Measurements from ENCODE around the gene PNLIPRP2.

The PNLIPRP2 gene

DNA sequence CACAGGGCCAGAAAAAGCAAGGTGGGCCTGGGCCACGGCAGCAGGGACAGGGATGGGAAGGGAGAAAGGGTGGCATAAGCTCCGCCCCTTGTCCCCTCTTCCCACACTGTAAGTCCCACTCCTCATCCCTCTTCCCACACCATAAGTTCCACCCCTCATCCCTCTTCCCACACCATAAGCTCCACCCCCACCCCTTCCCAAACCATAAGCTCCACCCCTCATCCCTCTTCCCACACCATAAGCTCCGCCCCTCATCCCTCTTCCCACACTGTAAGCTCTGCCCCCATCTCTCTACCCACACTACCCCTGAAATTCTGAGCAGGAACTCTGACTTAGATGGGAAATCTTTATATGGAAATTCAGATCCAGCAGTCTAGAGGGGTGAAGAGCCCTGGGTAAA is 65.9 kb downstream of the PNLIPRP2 start:
- DNase-seq, result no peak

DNA sequence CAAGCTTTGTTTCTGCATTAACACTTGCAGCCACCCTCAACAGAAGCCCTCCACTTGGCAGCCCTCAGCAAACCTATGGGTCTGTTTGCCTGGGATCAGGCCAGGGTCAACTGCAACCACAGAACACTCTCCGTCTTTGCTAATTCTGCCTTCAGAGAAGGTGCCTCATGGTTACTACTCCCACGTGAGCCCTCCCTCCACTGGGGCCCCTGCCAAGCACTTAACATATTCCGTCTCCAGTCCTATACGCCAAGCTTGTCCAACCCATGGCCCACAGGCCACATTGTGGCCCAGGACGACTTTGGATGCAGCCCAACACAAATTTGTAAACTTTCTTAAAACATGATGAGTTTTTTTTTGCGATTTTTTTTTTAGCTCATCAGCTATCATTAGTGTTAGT is 66.9 kb downstream of the PNLIPRP2 start:
- DNase-seq, result no peak

DNA sequence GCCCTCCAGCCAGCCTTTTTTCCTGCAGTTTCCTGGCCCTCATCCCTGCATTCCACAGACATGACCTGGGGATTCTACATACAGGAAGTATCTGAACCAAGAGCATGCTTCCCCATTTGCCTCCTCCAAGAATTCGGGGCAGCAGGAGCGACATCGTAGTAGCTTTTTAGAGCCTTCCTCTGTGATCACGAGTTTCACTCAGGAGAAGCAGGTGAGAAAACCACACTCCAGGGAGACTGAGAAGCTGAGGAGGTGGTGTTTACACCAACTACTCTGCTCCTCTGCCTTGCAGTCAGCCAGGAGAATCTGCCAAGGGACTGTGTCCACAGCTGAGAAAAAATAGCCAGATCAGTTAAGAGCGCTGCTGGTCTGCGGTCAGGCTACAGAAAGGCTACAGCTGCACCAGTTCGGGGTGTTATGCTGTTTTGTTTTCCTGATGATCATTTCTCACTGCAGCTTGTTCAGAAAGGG is 67.5 kb downstream of the PNLIPRP2 start:
- DNase-seq, result no peak

DNA sequence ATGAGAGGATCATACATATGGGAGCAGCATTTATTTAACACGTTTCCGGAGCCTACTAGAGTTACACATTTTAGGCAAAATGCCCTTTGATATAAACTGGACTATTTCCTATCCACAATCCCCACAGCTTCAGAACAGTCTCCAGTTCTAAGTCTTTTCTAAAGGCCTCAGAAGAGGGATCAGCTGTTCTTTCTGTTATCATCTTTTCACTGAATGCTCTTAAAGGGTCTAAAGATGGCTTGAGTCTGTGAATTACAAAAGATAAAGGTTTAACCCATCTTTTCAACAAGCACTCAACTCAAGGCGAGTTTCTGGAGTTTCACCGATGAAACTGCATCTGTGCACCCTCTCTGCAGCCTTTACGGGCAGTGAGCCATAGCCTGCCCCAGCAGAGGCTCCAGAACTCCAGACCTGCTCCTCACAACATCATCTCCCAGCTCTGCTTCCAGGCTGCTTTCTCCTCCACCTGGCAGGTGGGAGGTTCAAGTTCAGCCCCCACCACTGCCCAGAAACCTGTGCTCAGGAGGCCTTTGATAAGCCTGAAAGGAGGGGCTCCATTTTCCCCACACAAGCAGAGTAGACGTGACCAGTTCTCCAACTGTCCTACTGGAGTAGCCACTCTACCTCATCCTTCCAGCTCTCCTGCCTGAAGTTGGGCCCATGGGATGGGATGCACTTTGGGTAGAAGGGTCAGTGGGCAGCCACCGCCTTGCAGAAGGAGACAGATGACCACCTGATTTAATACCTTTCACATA is 68.2 kb downstream of the PNLIPRP2 start:
- no peak for DNase-seq

DNA sequence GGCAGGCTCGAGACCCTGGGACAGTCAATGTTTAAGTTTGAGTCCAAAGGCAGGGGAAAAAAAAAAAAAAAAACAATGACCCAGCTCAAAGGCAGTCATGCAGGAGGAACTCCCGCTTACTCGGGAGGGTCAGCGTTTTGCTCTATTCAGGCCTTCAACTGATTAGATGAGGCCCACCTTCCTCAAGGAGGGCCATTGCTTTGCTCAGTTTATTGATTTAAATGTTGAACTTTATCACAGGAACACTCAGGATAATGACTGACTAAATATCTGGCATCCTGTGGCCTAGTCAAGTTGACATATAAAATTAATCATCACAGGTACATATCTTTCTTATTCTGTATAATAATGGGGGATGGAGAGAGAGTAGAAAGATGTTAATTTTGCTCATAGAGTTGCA is 69.0 kb downstream of the PNLIPRP2 start:
- DNase-seq, result no peak

DNA sequence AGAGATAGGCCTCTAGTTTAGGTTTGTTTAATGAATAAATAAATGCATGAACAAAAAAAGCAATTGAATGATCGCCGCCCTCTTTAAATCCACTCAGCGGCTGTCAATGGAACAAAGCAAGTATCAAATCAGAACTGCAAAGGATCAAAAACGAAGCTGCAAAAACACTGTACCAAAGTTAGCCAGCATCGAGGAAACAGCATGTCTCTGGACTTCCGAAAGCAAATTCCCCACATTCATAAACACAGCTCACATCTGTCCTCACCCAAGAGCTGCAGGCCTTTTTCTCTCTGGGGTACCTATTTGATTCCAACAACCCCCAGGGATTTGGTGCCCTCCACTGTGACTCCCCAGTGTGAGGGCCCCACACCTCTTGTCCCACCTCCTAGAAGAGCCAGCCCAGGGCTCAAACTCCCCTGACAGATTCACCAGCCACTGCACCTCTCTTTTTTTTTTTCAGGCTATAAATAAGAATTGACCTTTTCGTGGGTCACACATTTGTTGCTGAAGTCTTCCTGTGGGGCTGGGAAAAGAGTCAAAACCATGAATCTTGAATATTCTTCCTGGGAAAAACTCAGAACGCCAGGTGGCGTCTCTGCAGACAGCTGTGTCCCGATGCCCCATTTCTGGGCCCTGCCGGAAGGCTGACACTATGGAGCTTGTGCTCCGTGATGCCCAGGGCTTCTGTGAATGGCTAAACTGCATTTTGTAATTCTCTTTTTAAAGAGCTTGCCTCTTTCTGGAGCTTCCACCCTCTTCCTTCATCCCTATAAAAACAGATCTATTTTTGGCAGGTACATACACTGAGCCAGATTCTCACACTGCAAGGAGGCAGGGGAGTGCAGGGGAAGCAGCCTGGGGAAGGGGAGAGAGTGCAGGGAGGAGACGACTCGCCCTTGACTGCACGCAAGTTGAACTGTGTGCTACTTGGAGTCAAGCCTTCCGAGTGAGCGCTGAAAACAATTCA is 69.9 kb downstream of the PNLIPRP2 start:
- DNase-seq, result no peak

DNA sequence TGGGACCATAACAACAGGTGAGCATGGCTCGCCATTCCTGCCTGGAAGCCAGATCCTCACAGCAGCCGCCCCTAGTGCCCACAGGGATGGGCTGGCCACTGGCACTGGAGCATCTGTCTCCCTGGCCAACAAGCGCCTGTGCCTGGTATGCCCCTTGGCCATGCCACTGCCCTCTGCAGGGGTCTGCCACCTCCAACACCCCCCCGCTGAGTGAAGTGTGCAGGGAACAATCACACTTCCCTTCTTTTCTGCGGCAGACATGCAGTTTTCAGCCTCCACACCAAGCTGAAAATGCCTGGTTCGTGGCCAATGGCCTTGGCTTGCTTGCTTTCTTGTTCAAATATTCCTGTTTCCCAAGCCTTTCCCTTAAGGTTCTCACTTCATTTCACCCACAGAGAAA is 70.9 kb downstream of the PNLIPRP2 start:
- no peak for DNase-seq

DNA sequence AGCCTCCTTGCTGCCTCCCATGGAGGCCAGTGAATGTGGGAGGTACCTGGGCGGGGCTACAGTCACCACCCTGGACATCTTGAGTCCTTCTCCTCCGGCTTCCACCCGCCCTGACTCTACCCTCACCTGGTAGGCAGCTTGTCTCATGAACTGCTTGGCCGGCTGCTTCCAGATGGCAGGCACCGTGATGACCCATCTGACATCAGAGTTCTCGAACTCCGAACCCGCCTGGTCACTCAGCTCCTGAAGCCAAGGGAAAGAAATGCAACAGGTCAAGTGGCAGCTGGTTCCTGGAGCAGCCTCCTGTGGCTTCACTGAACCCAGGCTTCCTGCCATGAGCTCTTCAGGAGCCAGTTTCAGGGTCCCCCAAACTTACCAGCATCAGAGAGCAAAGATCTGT is 71.5 kb downstream of the PNLIPRP2 start:
- DNase-seq, result no peak

DNA sequence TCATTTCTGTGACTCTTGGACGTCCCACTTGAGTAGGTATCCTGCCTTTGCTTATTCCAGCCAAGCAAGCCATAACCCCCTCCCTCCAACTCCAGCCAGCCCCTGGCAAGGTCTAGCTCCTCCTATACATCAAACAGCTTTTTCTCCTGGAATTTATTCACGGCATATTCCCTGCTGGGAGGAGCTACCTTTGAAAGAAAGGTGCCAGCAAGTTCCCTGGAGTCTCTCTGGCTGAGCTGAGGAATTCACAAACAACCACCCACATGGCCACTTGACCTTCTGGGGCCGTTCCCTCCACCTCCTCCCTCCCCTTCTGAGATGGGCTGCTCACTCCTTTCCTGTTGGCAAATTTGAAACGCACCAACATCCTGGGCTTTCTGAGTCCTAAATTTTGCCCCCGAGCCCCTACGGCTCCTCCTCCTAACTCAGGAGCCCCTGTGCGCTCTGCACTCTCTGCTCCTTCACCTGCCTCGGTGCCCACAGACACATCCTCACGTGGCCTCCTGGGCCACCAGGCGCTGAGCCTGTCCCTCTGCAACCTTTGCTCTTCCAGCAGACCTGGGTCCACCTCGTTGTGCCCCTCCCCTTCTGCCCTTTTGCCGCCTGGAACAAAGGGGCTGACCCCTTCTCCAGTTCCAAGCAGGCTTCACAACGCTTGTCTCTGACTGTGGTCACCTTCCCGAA is 73.6 kb downstream of the PNLIPRP2 start:
- DNase-seq, result no peak

Data from NCI-H1930 (cell line).